Fibroblast of skin of right quadriceps (primary cell): ENCODE measurements around the gene NPAS3.

Source experiments
- DNase-seq: peaks from one replicate; pipeline ENCODE4 v3.0.0-alpha.2; 2013

The NPAS3 gene

GRCh38 chr14:33454022-33454595 lies 515.4 kb downstream of the NPAS3 start:
- no peak for DNase-seq

- no peak for DNase-seq
Observed at GRCh38 chr14:33454707-33455106, 516.0 kb downstream of the NPAS3 start.

- peak; percentile 44 for DNase-seq
Observed at GRCh38 chr14:33455654-33456345, 517.1 kb downstream of the NPAS3 start.

GRCh38 chr14:33457021-33457420 lies 518.3 kb downstream of the NPAS3 start:
- DNase-seq = no peak

- no peak for DNase-seq
Observed at GRCh38 chr14:33457617-33458016, 518.9 kb downstream of the NPAS3 start.

- DNase-seq = peak; percentile 8
Observed at GRCh38 chr14:33460164-33460563, 521.5 kb downstream of the NPAS3 start.

- no peak for DNase-seq
Observed at GRCh38 chr14:33461036-33461435, 522.4 kb downstream of the NPAS3 start.

GRCh38 chr14:33463731-33464130 lies 525.1 kb downstream of the NPAS3 start:
- no peak for DNase-seq

GRCh38 chr14:33464254-33464962 lies 525.7 kb downstream of the NPAS3 start:
- no peak for DNase-seq

GRCh38 chr14:33465846-33466700 lies 527.4 kb downstream of the NPAS3 start:
- DNase-seq = peak; percentile 8

- DNase-seq = no peak
Observed at GRCh38 chr14:33467971-33468370, 529.3 kb downstream of the NPAS3 start.

GRCh38 chr14:33469898-33470297 lies 531.2 kb downstream of the NPAS3 start:
- no peak for DNase-seq

GRCh38 chr14:33471776-33472175 lies 533.1 kb downstream of the NPAS3 start:
- no peak for DNase-seq

GRCh38 chr14:33475623-33476022 lies 536.9 kb downstream of the NPAS3 start:
- DNase-seq = peak; percentile 41

GRCh38 chr14:33477797-33478196 lies 539.1 kb downstream of the NPAS3 start:
- DNase-seq = no peak

GRCh38 chr14:33480071-33480886 lies 541.6 kb downstream of the NPAS3 start:
- DNase-seq = peak; percentile 7

- no peak for DNase-seq
Observed at GRCh38 chr14:33480887-33481184, 542.2 kb downstream of the NPAS3 start.

- no peak for DNase-seq
Observed at GRCh38 chr14:33483110-33483509, 544.4 kb downstream of the NPAS3 start.

GRCh38 chr14:33483541-33483940 lies 544.9 kb downstream of the NPAS3 start:
- DNase-seq = no peak

- DNase-seq = no peak
Observed at GRCh38 chr14:33484264-33484663, 545.6 kb downstream of the NPAS3 start.

- no peak for DNase-seq
Observed at GRCh38 chr14:33486332-33486890, 547.7 kb downstream of the NPAS3 start.

GRCh38 chr14:33488582-33488981 lies 549.9 kb downstream of the NPAS3 start:
- no peak for DNase-seq
